ENCODE data around the gene CD6.

CD6 gene

DNA sequence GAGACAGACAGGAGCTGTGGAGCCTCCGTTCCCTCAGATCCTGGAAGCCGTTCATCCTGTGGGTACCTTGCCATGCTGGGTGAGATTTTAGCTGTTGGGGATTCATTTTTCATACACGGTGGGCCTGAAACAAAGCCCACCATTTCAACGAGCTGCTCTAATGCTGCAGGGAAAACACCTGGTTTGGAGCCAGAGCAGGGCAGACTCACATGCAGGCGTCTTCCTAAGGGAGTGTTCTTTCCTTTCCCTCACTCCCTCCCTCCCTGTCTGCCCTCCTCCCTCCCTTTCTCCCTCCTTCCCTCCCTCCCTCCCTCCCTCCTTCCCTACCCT lies 52.5 kb downstream of the CD6 start:
- no peak for TF ChIP-seq GATA2 (IDR thresholded peaks at IDR 0.05; ENCODE audit: low read depth, low read length)
- no peak for TF ChIP-seq GATA3 (IDR thresholded peaks at IDR 0.05; ENCODE audit: low read depth, low read length)

GRCh38 chr11:61024938-61025820 lies 53.7 kb downstream of the CD6 start:
- no peak for TF ChIP-seq GATA3 (IDR thresholded peaks at IDR 0.05; ENCODE audit: low read depth, low read length)
- no peak for TF ChIP-seq GATA2 (IDR thresholded peaks at IDR 0.05; ENCODE audit: low read depth, low read length)

- TF ChIP-seq GATA3 (IDR thresholded peaks at IDR 0.05; ENCODE audit: low read depth, low read length) (no peak), GATA2 (IDR thresholded peaks at IDR 0.05; ENCODE audit: low read depth, low read length) (no peak)
Measured at GRCh38 chr11:61025821-61026120, 54.3 kb downstream of the CD6 start.

DNA sequence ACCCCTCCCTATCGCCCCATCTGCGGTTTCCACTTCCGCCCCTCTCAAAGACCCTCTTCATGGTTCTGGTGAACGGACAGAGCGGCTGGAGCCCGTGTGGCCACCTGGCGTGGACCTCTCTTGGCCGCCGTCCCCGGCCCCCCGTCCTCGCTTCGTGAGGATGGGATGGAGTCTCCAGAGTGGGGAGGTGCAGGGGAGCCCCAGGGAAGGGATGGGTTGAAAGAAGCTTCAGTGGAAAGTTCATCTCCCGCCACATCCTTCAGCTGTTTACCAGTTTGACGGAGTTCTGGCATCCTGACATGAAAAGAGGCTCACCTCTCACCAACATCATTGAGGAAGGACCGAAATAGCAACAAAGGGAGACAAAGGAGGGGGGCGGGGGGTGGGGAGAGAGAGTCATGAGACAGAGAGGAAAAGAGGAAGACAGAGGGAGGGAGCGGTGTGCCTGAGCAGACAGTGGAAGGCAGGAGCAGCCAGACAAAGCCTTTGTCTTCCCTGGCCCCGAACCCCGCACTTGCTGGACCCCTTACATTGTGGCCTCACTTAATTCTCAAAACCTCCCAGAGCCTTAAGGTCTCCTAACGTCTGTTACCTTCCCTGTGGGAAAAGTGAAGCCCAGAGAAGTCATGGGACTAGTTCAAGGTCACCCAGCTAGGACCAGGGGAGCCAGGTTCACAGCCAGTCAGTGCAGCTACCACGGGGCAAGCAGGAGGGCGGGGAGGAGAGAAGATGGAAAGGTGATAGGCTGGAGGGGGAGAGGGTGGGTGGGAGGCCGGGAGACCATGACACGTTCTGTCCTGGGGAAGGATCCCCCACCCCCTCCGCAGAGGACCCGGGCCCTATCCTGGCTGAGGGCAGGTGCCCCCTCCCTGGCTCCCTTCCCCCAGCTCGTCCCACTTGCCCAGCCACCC lies 54.9 kb downstream of the CD6 start:
- TF ChIP-seq GATA2 (IDR thresholded peaks at IDR 0.05; ENCODE audit: low read depth, low read length) (no peak), GATA3 (IDR thresholded peaks at IDR 0.05; ENCODE audit: low read depth, low read length) (no peak)

DNA sequence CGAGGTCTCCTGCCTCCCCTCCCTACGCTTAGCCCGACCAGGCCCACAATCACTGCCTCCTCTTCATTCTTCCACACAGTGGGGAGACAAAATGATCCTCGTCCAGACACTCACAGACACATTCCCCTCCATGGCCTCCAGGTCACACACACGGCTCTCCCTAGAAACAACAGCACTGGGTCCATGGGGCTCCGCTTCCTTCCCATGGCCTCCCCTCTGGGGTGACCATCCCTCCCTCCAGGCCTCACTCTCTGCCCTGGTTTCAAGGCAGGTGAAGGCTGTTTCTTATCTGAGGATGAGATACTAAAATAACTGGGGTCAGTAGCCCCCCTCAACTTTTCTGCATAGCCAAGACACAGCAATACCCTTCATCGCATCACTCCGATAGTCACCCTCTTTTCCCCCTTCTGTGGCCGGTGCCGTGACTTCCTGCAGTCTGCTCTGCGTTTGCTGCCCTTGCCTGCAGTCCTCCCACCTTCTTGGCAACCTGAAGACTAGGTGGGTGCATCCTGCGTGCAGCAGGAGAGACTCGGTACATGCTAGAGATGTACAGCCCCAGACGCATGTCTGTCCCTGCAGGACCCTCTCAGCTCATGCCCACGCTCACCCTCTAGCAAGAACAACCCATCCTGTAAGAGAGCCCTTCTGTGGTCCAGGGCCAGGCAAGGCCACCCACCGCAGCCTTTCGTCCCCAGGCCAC lies 55.8 kb downstream of the CD6 start:
- no peak for TF ChIP-seq GATA2 (IDR thresholded peaks at IDR 0.05; ENCODE audit: low read depth, low read length)
- no peak for TF ChIP-seq GATA3 (IDR thresholded peaks at IDR 0.05; ENCODE audit: low read depth, low read length)

- TF ChIP-seq GATA2 (IDR thresholded peaks at IDR 0.05; ENCODE audit: low read depth, low read length) (no peak), GATA3 (IDR thresholded peaks at IDR 0.05; ENCODE audit: low read depth, low read length) (no peak)
Measured at GRCh38 chr11:61028135-61028729, 56.8 kb downstream of the CD6 start.

- TF ChIP-seq GATA2 (IDR thresholded peaks at IDR 0.05; ENCODE audit: low read depth, low read length) (no peak), GATA3 (IDR thresholded peaks at IDR 0.05; ENCODE audit: low read depth, low read length) (no peak)
Measured at GRCh38 chr11:61032824-61033223, 61.3 kb downstream of the CD6 start.

DNA sequence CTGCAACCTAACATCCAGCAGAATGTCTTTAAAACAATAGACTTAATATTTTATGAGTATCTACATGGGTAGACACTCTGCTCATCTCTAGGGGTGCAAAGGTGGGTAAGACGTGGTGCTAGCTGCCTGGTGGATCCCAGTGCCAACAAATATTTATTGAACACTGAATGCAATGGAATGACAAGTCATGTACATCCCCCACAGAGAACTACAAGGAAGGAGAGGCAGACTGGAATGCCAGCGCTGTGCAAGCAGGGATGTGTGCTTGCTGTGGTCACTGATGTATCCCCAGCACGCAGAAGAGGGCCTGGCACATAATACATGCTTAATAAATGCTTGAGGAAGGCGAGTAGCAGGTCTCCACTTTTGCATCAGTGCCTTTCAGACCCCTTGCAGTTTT lies 61.9 kb downstream of the CD6 start:
- TF ChIP-seq GATA2 (IDR thresholded peaks at IDR 0.05; ENCODE audit: low read depth, low read length) (no peak), GATA3 (IDR thresholded peaks at IDR 0.05; ENCODE audit: low read depth, low read length) (no peak)

GRCh38 chr11:61034111-61034510 lies 62.6 kb downstream of the CD6 start:
- TF ChIP-seq GATA2 (IDR thresholded peaks at IDR 0.05; ENCODE audit: low read depth, low read length) (no peak), GATA3 (IDR thresholded peaks at IDR 0.05; ENCODE audit: low read depth, low read length) (no peak)

- TF ChIP-seq GATA3 (IDR thresholded peaks at IDR 0.05; ENCODE audit: low read depth, low read length) (no peak), GATA2 (IDR thresholded peaks at IDR 0.05; ENCODE audit: low read depth, low read length) (no peak)
Measured at GRCh38 chr11:61034704-61035525, 63.4 kb downstream of the CD6 start.

GRCh38 chr11:61035526-61035835 lies 64.0 kb downstream of the CD6 start:
- TF ChIP-seq GATA2 (IDR thresholded peaks at IDR 0.05; ENCODE audit: low read depth, low read length) (no peak), GATA3 (IDR thresholded peaks at IDR 0.05; ENCODE audit: low read depth, low read length) (no peak)

- TF ChIP-seq GATA3 (IDR thresholded peaks at IDR 0.05; ENCODE audit: low read depth, low read length) (no peak), GATA2 (IDR thresholded peaks at IDR 0.05; ENCODE audit: low read depth, low read length) (no peak)
Measured at GRCh38 chr11:61037441-61038093, 66.1 kb downstream of the CD6 start.

DNA sequence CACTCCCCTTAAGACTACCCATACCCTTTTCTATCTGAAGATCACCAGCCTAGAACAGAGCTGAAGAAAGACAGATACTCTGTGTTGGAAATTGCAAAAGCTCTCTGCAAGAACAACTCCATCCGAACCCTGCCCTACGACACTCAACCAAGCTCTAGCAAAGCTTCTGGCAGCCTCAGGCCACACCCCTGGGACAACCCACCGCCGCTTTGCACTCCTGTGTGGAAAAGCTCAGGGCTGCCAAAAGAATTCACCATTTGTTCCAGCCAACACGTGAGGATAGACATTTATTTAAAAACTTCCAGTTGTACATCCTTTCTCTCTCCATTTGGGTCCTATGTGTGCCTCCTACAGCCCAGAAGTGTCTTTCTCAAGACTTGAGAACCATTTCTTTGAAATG lies 68.4 kb downstream of the CD6 start:
- no peak for TF ChIP-seq GATA2 (IDR thresholded peaks at IDR 0.05; ENCODE audit: low read depth, low read length)
- TF ChIP-seq GATA3 (IDR thresholded peaks at IDR 0.05; ENCODE audit: low read depth, low read length) = no peak
